H1 (cell line): ENCODE data around the gene ZNF845.

Experiments
- BCL11A ChIP-seq, 2 experiments: IDR thresholded peaks; one replicate each; pipeline ENCODE4 v1.6.1; 2011; ENCODE audit warnings: low read depth in 2 of 2, low read length in 2 of 2, mild to moderate bottlenecking in 2 of 2
- EGR1 ChIP-seq: IDR thresholded peaks from 2 replicates; pipeline ENCODE4 v1.6.1; 2011; ENCODE audit warnings: low read depth, low read length, borderline replicate concordance
- JUND ChIP-seq: IDR thresholded peaks from 2 replicates; pipeline ENCODE4 v1.6.1; 2011; ENCODE audit warnings: mild to moderate bottlenecking, improper control_type of control experiment, low read length
- POLR2AphosphoS5 ChIP-seq: IDR thresholded peaks from 2 replicates; pipeline ENCODE4 v1.6.1; 2011; ENCODE audit warnings: low read depth, low read length

DNA sequence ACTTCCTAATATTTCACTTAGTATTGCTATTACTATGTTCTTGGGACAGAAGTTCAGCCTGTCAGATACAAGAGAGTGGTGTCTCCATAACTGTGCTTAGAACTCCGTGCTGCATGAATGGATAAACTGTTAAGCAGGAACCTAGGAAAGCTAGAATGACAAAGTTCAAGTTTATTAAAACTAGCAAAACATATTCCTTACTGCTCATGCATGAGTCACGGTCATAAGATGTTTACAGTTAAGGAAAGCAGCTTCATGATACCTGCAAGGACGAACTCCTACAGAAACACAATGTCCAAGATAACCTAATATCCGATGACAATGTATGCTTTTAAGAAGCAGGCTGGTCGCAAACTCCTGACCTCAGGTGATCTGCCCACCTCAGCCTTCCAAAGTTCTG, 55.4 kb downstream of the ZNF845 start:
- TF ChIP-seq POLR2AphosphoS5: no peak
- no peak for TF ChIP-seq BCL11A (IDR thresholded peaks at IDR 0.05; ENCODE audit: low read depth in 2 of 2, low read length in 2 of 2)
- no peak for TF ChIP-seq EGR1
- no peak for TF ChIP-seq JUND
